K562 treated with DMSO at 1 percent for 24 hours (cell line): ENCODE results near the gene PLXNA2. TPM values are rescaled to one million over a fixed set of nuclear protein-coding genes. Genes with fewer than 3 reads are reported as not detected.

Experiments used
- total RNA-seq: library from RNA; unstranded; fragments of 300-600 nt; gene quantifications from 2 replicates; pipeline ENCODE4 v1.2.3, GENCODE V29; 2022; ENCODE audit warnings: low read depth; ENCODE audit not compliant: insufficient read depth

The PLXNA2 gene, protein sequence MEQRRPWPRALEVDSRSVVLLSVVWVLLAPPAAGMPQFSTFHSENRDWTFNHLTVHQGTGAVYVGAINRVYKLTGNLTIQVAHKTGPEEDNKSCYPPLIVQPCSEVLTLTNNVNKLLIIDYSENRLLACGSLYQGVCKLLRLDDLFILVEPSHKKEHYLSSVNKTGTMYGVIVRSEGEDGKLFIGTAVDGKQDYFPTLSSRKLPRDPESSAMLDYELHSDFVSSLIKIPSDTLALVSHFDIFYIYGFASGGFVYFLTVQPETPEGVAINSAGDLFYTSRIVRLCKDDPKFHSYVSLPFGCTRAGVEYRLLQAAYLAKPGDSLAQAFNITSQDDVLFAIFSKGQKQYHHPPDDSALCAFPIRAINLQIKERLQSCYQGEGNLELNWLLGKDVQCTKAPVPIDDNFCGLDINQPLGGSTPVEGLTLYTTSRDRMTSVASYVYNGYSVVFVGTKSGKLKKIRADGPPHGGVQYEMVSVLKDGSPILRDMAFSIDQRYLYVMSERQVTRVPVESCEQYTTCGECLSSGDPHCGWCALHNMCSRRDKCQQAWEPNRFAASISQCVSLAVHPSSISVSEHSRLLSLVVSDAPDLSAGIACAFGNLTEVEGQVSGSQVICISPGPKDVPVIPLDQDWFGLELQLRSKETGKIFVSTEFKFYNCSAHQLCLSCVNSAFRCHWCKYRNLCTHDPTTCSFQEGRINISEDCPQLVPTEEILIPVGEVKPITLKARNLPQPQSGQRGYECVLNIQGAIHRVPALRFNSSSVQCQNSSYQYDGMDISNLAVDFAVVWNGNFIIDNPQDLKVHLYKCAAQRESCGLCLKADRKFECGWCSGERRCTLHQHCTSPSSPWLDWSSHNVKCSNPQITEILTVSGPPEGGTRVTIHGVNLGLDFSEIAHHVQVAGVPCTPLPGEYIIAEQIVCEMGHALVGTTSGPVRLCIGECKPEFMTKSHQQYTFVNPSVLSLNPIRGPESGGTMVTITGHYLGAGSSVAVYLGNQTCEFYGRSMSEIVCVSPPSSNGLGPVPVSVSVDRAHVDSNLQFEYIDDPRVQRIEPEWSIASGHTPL (N-terminal part only)
- total RNA-seq = 0.57 and 0.73 TPM in 2 replicates

GRCh38 chr1:208243967-208244916, at the start of gene PLXNA2:
PLXNA2 (minus strand) TSS chr1:208244384; CDS start chr1:208217922, 26,462 bp downstream.

